Measurements from ENCODE around the gene ARHGAP24.
"Not testable (repeated sequence)": the region's sequence is repeated elsewhere in the genome, so short reads cannot be mapped to it uniquely, and the experiment has no call there.

ARHGAP24 gene

GRCh38 chr4:85486425-85487086 is 11.6 kb downstream of the ARHGAP24 start:
- DNase-seq = no peak

DNA sequence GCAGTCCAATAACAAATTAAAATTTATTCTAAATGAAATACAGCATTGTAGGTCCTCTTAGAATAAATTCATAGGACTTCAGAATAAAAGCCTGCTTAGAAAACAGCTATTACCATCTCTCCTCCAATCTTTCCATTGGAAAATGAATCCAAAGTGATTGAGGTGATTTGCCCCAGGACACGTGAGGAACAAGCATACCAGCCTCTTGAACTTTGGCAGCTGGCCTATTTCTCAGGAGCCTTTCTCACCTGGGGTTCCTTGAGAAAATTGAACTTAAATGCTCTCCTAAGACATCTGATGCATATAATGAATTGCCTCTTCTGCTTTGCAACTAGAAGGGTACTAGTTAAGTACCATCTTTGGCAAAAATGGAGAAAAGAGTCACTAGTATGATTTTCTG is 13.5 kb downstream of the ARHGAP24 start:
- DNase-seq = no peak

DNA sequence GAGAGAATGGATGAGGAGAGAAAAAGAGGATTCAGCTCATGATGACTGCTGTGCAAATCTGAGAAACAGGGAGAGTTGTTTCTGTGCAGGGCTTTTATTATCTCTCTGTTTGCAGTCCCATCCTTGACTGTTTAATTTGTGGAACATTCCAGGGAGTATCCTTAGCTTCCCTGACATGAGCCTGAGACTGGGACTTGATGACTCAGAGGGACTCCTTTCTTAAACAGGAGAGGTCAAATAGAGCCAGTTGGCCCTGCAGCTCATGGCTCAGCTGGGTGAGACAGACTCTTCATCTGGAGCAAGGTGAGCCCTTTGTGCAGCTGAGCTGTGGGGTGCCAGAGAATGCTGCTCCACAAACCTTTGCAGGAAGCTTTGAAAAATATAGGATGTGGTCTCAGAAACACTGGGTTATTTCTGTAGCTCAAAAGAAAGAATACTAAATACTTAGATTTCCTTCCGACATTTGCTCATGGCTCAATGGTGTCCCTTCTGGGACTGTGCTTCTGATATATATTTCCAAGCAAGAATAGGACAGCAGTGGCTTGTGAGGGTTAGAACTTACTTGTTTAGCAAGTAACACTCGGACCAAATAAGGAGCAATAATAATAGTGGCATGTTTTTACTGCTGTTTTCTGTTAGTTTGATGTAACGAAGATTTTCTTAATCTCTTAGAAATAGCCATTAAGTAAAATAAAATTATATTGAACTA is 14.5 kb downstream of the ARHGAP24 start:
- DNase-seq = no peak

DNA sequence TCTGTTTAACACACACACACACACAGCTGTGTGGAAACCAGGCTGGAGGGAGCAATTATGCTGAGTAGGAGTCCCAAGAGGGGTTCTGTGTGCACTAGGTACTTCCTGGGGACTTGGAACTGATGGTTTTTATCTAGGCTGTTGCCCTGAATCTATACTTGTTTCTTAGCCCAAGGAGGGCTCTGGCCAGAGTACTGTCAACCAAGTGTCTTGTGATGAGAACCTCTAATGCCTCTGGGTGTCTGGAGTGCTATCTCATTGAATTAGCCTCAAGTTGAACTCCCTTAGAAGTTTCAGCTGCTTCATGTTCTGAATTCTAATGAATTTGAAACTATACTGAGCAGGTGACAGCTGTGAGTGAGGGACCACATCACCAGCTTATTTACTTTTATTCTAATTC is 16.6 kb downstream of the ARHGAP24 start:
- no peak for DNase-seq

- no peak for DNase-seq
These were observed 17.4 kb downstream of the ARHGAP24 start for GRCh38 chr4:85492336-85492735.

DNA sequence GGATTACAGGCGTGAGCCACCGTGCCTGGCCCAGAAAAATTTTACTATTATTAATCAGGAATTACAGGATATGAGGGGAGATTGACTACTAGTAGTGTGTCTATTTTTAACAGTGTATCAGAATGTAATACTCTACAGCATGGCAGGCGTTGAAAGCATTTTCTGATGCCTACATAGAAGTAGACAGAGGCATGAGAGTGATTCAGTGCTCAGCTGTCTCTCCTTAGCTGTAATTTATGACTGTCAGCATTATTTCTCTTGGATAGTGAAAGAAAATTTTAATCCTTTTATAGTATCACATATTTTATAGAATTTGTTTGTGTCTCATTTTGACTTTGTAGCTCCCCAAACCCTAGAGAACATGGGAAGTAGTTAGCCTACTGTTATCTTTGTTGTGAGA is 20.7 kb downstream of the ARHGAP24 start:
- DNase-seq = no peak

GRCh38 chr4:85496126-85496849 is 21.3 kb downstream of the ARHGAP24 start:
- DNase-seq = no peak

DNA sequence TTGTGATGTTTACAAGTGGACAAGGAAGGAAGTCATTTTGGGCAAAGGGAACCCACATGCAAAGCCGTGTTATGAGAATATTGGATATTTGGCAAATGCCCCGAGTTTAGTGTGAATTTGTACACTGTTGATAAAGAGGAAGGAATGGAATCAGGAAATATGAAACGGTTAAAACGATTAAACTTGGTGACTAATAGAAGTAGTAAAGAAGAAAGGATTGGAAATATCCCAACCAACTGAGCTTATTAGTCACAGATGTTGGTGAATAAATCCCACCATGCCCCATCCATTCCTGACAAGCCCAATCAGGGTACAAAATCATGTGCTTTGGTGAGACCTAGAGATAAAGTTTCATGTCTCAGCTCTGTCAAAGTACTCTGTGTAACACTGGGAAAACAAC is 22.0 kb downstream of the ARHGAP24 start:
- DNase-seq = no peak

GRCh38 chr4:85498068-85498733 is 23.3 kb downstream of the ARHGAP24 start:
- DNase-seq = peak; percentile 6

GRCh38 chr4:85499573-85499972 is 24.6 kb downstream of the ARHGAP24 start:
- DNase-seq = no peak

DNA sequence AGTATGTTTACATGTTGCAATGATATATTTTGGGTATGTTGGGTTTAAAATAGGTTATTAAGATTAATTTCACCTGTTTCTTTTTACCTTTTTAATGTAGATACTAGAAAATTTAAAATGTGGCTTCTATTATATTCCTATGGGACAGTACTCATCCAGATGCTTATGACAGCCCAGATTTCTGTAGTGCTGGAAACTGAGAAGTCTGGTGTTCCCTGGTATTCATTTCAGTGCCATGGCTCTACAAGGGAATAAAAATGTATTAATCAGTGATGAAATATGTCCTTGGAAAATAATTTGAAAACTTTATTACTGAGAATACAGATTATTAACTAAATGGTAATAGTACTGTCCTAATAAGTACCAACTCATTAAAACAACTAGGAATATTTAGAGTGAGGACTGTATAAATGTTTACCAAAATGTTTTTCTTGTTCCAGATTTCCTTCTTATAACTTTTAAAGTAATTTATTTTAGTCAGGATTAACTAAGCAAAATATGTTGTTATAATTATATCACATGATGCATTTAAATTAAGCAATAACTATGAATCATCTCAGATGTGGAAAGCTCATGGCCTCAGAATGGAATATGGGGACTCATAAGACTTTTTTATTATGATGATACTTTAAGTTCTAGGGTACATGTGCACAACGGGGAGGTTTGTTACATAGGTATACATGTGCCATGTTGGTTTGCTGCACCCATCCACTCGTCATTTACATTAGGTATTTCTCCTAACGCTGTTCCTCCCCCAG is 25.3 kb downstream of the ARHGAP24 start:
- no peak for DNase-seq

GRCh38 chr4:85501145-85501544 is 26.2 kb downstream of the ARHGAP24 start:
- not testable (repeated sequence) for DNase-seq

- no peak for DNase-seq
These were observed 33.7 kb downstream of the ARHGAP24 start for GRCh38 chr4:85508654-85509053.

- DNase-seq = no peak
These were observed 35.1 kb downstream of the ARHGAP24 start for GRCh38 chr4:85509882-85510631.

DNA sequence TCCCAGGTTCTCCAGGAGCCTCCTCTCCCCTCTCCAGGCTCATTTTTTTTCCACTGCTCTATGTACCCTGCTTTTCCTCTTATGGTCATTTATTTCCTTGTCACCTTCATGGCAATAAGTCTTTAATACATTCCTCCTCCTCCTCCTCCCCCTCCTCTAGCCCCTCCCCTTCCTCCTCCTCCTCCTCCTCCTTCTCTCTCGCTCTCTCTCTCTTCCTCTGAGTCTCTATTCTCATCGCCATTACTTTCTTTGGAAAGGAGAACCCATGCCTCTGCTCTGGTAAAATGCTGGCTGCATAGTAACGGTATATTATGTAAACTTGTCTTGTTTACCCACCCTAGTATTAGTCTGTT is 35.7 kb downstream of the ARHGAP24 start:
- DNase-seq = no peak

DNA sequence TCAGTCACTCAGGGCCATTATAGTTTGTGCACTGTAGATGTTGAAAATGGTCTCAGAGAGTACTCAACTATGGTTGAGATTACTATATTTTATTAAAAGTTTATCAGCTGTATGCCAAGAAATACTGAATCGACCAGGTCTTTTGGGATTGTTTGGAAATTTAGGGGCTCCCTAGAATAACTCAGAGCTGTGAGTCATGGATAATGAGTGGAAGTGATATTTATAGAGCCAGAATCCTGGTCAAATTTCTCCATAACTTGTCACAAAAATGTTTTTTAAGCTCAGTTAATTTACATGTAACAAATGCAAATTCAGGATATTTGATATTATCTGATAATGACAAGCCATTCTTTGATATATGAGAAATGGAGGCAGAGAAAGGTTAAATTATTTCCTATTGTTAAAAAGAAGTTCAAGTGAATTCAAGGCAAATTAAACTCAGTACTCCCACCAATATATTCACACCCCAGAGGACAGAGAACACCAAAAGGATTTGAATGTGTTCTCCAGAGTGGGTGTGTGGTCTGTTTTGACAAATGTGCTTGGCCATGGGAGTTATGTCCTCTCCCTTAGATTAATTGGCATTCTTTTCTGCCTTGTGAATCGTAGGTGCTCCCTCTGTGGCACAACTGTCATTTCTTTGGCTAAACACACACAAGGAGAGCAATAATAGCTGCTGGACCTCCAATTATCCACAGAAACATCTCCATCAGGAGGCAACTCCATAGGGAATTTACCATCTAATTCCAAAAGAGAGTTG is 37.7 kb downstream of the ARHGAP24 start:
- no peak for DNase-seq

- DNase-seq = no peak
These were observed 39.2 kb downstream of the ARHGAP24 start for GRCh38 chr4:85514117-85514516.

- no peak for DNase-seq
These were observed 39.8 kb downstream of the ARHGAP24 start for GRCh38 chr4:85514783-85515182.

DNA sequence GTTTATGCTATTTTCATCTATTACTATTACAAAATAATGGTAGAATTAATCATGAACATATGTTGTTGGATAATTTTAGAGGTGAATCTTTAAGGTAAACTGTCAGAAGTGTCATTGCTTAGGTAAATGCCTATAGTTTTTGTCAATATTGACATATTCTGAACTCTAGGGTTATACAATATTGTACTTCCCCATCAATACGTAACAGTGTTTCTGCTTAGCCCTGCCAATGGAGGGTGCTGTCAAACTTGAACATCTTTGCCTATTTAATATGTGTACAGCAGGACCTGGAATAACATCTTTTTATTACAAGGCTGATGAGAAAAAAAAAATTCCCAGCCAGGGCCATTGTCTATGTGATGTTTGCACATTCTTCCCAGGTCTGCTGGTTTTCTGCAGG is 40.8 kb downstream of the ARHGAP24 start:
- DNase-seq = no peak

GRCh38 chr4:85518526-85518925 is 43.6 kb downstream of the ARHGAP24 start:
- not testable (repeated sequence) for DNase-seq

Measured in CD4-positive, alpha-beta T cell treated with Interleukin-4 for 4 hours (primary cell).